IMR-90 (cell line): ENCODE measurements around the gene ADGRG6. TPM values are rescaled to one million over a fixed set of nuclear protein-coding genes. Genes with fewer than 3 reads are reported as not detected.

ENCODE experiments used
- ATAC-seq: fragments of 200-7000 bp; cut with Tn5 transposase; 2 replicates; pipeline ENCODE4 v1.9.1; 2020; ENCODE audit warnings: low read depth, mild to moderate bottlenecking, moderate library complexity
- BruUV-seq: library from RNA; stranded (reverse); fragments of 400-500 nt; replicated peaks from 2 replicates; lab custom pipeline; 2021; lab: Mats Ljungman, UMichigan
- CTCF ChIA-PET: fragments of 300-600 bp; formaldehyde crosslinking; extraction: SDS; loops from one replicate; lab custom pipeline; 2021; ENCODE audit warnings: antibody characterized with exemption; lab: Yijun Ruan, JAX
- POLR2A ChIA-PET: fragments of 300-600 bp; sonication (Branson Sonifier 250); formaldehyde crosslinking; loops from one replicate; lab custom pipeline; 2022; ENCODE audit warnings: antibody characterized with exemption; ENCODE audit not compliant: unreplicated experiment; lab: Charles Lee
- DNase-seq: peaks from one replicate; pipeline ENCODE4 v3.0.0; 2013
- H2AFZ ChIP-seq: replicated peaks from 2 replicates; pipeline ENCODE3; 2013; ENCODE audit warnings: low read length, mild to moderate bottlenecking; ENCODE audit not compliant: poor library complexity
- H2AK5ac ChIP-seq: 2 replicates; pipeline ENCODE4 v1.6.1; 2013; ENCODE audit warnings: low read depth, low read length, inconsistent platforms
- H2AK9ac ChIP-seq: replicated peaks from 2 replicates; pipeline ENCODE3; 2013; ENCODE audit warnings: mild to moderate bottlenecking, low read depth, low read length, moderate library complexity; ENCODE audit not compliant: poor library complexity
- H2BK120ac ChIP-seq: 2 replicates; pipeline ENCODE4 v1.6.1; 2013; ENCODE audit warnings: low read depth, low read length, inconsistent platforms
- H2BK15ac ChIP-seq: 3 replicates; pipeline ENCODE4 v1.6.1; 2013; ENCODE audit warnings: low read depth, low read length, inconsistent platforms
- H2BK20ac ChIP-seq: 2 replicates; pipeline ENCODE4 v1.6.1; 2013; ENCODE audit warnings: low read depth, mild to moderate bottlenecking, inconsistent platforms, low read length, moderate library complexity
- H2BK5ac ChIP-seq: 2 replicates; pipeline ENCODE4 v1.6.1; 2013; ENCODE audit warnings: mild to moderate bottlenecking, low read depth, low read length, inconsistent platforms; ENCODE audit not compliant: poor library complexity, severe bottlenecking
- H3K14ac ChIP-seq: replicated peaks from 2 replicates; pipeline ENCODE4 v1.6.1; 2013; ENCODE audit warnings: low read depth, low read length, inconsistent platforms
- H3K18ac ChIP-seq: 2 replicates; pipeline ENCODE4 v1.6.1; 2013; ENCODE audit warnings: low read depth, low read length, control low read depth
- H3K23ac ChIP-seq: 2 replicates; pipeline ENCODE4 v1.6.1; 2013; ENCODE audit warnings: low read depth, low read length, inconsistent platforms
- H3K27ac ChIP-seq: 2 replicates; pipeline ENCODE4 v1.5.1; 2013; ENCODE audit warnings: mild to moderate bottlenecking, control low read depth, low read length; ENCODE audit not compliant: insufficient read depth
- H3K27me3 ChIP-seq: 2 replicates; pipeline ENCODE4 v1.6.1; 2013; ENCODE audit warnings: low read length; ENCODE audit not compliant: control insufficient read depth, insufficient read depth
- H3K36me3 ChIP-seq: 2 replicates; pipeline ENCODE4 v1.6.1; 2013; ENCODE audit warnings: low read length, mixed read lengths; ENCODE audit not compliant: control insufficient read depth, insufficient read depth
- H3K4ac ChIP-seq: 2 replicates; pipeline ENCODE4 v1.6.1; 2013; ENCODE audit warnings: low read depth, low read length, inconsistent platforms
- H3K4me1 ChIP-seq: 2 replicates; pipeline ENCODE4 v1.6.1; 2013; ENCODE audit warnings: low read length, mixed read lengths; ENCODE audit not compliant: control insufficient read depth, insufficient read depth
- H3K4me2 ChIP-seq: 2 replicates; pipeline ENCODE4 v1.6.1; 2013; ENCODE audit warnings: low read depth, mild to moderate bottlenecking, control low read depth, low read length, moderate library complexity
- H3K4me3 ChIP-seq: 2 replicates; pipeline ENCODE4 v1.5.1; 2013; ENCODE audit warnings: low read depth, mild to moderate bottlenecking, control low read depth, low read length, moderate library complexity; ENCODE audit not compliant: insufficient read depth
- H3K56ac ChIP-seq: 2 replicates; pipeline ENCODE4 v1.6.1; 2013; ENCODE audit warnings: low read length, inconsistent platforms; ENCODE audit not compliant: insufficient read depth; ENCODE audit errors: extremely low read depth
- H3K79me1 ChIP-seq, 2 experiments: 2 replicates each; pipeline ENCODE4 v1.6.1; 2013; ENCODE audit warnings: low read length in 2 of 2, inconsistent platforms in 1 of 2, low read depth in 1 of 2
- H3K9ac ChIP-seq: 2 replicates; pipeline ENCODE4 v1.6.1; 2013; ENCODE audit warnings: low read depth, low read length, control low read depth
- H3K9me1 ChIP-seq: 2 replicates; pipeline ENCODE4 v1.6.1; 2013; ENCODE audit warnings: low read length, inconsistent platforms; ENCODE audit not compliant: insufficient read depth
- H3K9me3 ChIP-seq: 2 replicates; pipeline ENCODE4 v1.6.1; 2013; ENCODE audit warnings: low read length; ENCODE audit not compliant: control insufficient read depth, insufficient read depth
- H4K20me1 ChIP-seq: 2 replicates; pipeline ENCODE4 v1.6.1; 2013; ENCODE audit warnings: low read length, inconsistent platforms; ENCODE audit not compliant: insufficient read depth
- H4K5ac ChIP-seq: 2 replicates; pipeline ENCODE4 v1.6.1; 2013; ENCODE audit warnings: mild to moderate bottlenecking, low read depth, low read length, control low read depth
- H4K8ac ChIP-seq, 2 experiments: 2 replicates each; pipeline ENCODE4 v1.6.1; 2013; ENCODE audit warnings: low read depth in 2 of 2, low read length in 2 of 2, control low read depth in 1 of 2, inconsistent platforms in 1 of 2
- H4K91ac ChIP-seq: 2 replicates; pipeline ENCODE4 v1.6.1; 2013; ENCODE audit warnings: low read depth, low read length, inconsistent platforms; ENCODE audit not compliant: insufficient read depth
- BHLHE40 ChIP-seq: fragments of 150-350 bp; IDR thresholded peaks from 2 replicates; pipeline ENCODE4 v1.6.1; 2016; ENCODE audit warnings: mild to moderate bottlenecking, low read depth, low read length
- CHD1 ChIP-seq: IDR thresholded peaks from 2 replicates; pipeline ENCODE4 v1.6.1; 2012; ENCODE audit warnings: low read depth, low read length, improper control_type of control experiment
- CTCF ChIP-seq: conservative IDR thresholded peaks from 2 replicates; pipeline ENCODE4 v1.5.1; 2012; ENCODE audit warnings: mild to moderate bottlenecking, low read depth, low read length, improper control_type of control experiment
- ELK1 ChIP-seq: fragments of 150-350 bp; IDR thresholded peaks from 2 replicates; pipeline ENCODE4 v1.6.1; 2016; ENCODE audit warnings: low read depth, mild to moderate bottlenecking, low read length, moderate library complexity, borderline replicate concordance
- FOS ChIP-seq: fragments of 150-350 bp; IDR thresholded peaks from 2 replicates; pipeline ENCODE4 v1.6.1; 2016; ENCODE audit warnings: low read depth, low read length
- MAFK ChIP-seq: IDR thresholded peaks from 2 replicates; pipeline ENCODE4 v1.6.1; 2012; ENCODE audit warnings: low read depth, low read length, improper control_type of control experiment
- MAZ ChIP-seq: IDR thresholded peaks from 2 replicates; pipeline ENCODE4 v1.6.1; 2012; ENCODE audit warnings: low read depth, mild to moderate bottlenecking, low read length, improper control_type of control experiment, moderate library complexity, borderline replicate concordance
- MXI1 ChIP-seq: IDR thresholded peaks from 2 replicates; pipeline ENCODE4 v1.6.1; 2012; ENCODE audit warnings: low read depth, mild to moderate bottlenecking, low read length, moderate library complexity, borderline replicate concordance
- NFE2L2 ChIP-seq: fragments of 150-350 bp; IDR thresholded peaks from 2 replicates; pipeline ENCODE4 v1.6.1; 2016; ENCODE audit warnings: low read depth, mild to moderate bottlenecking, low read length
- POLR2A ChIP-seq: IDR thresholded peaks from 2 replicates; pipeline ENCODE4 v1.6.1; 2012; ENCODE audit warnings: mild to moderate bottlenecking, low read depth, low read length
- RAD21 ChIP-seq: IDR thresholded peaks from 2 replicates; pipeline ENCODE4 v1.6.1; 2012; ENCODE audit warnings: low read length, improper control_type of control experiment
- RCOR1 ChIP-seq: IDR thresholded peaks from 2 replicates; pipeline ENCODE4 v1.6.1; 2012; ENCODE audit warnings: mild to moderate bottlenecking, low read length, improper control_type of control experiment; ENCODE audit not compliant: insufficient replicate concordance
- RFX5 ChIP-seq: IDR thresholded peaks from 2 replicates; pipeline ENCODE4 v1.8.0; 2012; ENCODE audit warnings: low read depth, mild to moderate bottlenecking, low read length, moderate library complexity
- SMC3 ChIP-seq: fragments of 150-350 bp; IDR thresholded peaks from 2 replicates; pipeline ENCODE4 v1.6.1; 2016; ENCODE audit warnings: low read depth, mild to moderate bottlenecking, antibody characterized with exemption, low read length, moderate library complexity
- USF2 ChIP-seq: fragments of 150-350 bp; IDR thresholded peaks from 2 replicates; pipeline ENCODE4 v1.6.1; 2017; ENCODE audit warnings: mild to moderate bottlenecking, antibody characterized with exemption, low read length, low read depth
- WGBS, 2 experiments: methylation state at CpG; one replicate each; pipeline versions ENCODE4 v1.1.5 to v1.1.7; 2013; ENCODE audit warnings: missing lambda C conversion rate in 2 of 2; ENCODE audit not compliant: insufficient read length in 1 of 2; ENCODE audit errors: extremely low coverage in 2 of 2; 5-methylcytosine and 5-hydroxymethylcytosine counted together
- dilution Hi-C: fragments of 300-500 bp; cut with HindIII; formaldehyde crosslinking; loops from one replicate; pipeline ENCODE4 v1.14.3; 2018; ENCODE audit warnings: low sequenced_read_pairs; ENCODE audit not compliant: unreplicated experiment
- in situ Hi-C: fragments of 300-500 bp; cut with MboI; formaldehyde crosslinking; loops from 3 replicates; pipeline ENCODE4 v1.14.3; 2019; ENCODE audit warnings: low sequenced_read_pairs, inconsistent platforms, mixed read lengths
- intact Hi-C: fragments of 100-400 bp; cut with micrococcal nuclease; formaldehyde crosslinking; loops from 2 replicates; pipeline ENCODE4 v1.10.0; 2022
- polyA plus RNA-seq, 3 experiments: library from polyadenylated mRNA; depleted of rRNA; stranded (reverse); fragments of >200 nt; gene quantifications; 2 replicates each; pipeline ENCODE4 v1.2.3, GENCODE V29; 2012; ENCODE audit warnings: low replicate concordance in 1 of 3
- total RNA-seq: library from RNA; depleted of rRNA; stranded (reverse); fragments of >200 nt; gene quantifications from 2 replicates; pipeline ENCODE4 v1.2.3, GENCODE V29; 2012

Gene ADGRG6
- total and polyA plus RNA-seq, 2 of the 4 experiments (the other 2 are of a cell fraction) = 10.0 to 20.3 TPM

GRCh38 chr6:142376115-142376514 is 74.3 kb downstream of the ADGRG6 start:
- POLR2A ChIA-PET = no interaction called here
- Histone ChIP-seq H3K4me2 (no peak overlapping the region), H3K56ac (no peak overlapping the region), H4K91ac (no peak overlapping the region), H2BK20ac (peak overlapping the region; percentile 36; the same call in 1 of the 2 replicates), H4K5ac (no peak overlapping the region), H4K8ac (no peak overlapping the region), H3K14ac (no peak overlapping the region), H3K4me3 (no peak overlapping the region), H3K4me1 (peaks cover 17% of the 10 kb centered on the region), H2AK9ac (no peak overlapping the region), H2AK5ac (no peak overlapping the region), H3K27me3 (no peaks in the 10 kb centered on the region), H3K36me3 (no peaks in the 10 kb centered on the region), H2AFZ (no peak overlapping the region), H2BK120ac (peak overlapping the region; percentile 76; the same call in 1 of the 2 replicates), H3K9me1 (peaks cover 12% of the 10 kb centered on the region), H2BK5ac (peak overlapping the region; percentile 69), H3K79me1 (peaks cover 11 to 27% of the 10 kb centered on the region in 2 experiments), H3K4ac (peak overlapping the region; percentile 46; the same call in 1 of the 2 replicates), H2BK15ac (no peak overlapping the region; the same call in 2 of the 3 replicates), H3K23ac (no peak overlapping the region), H3K27ac (no peak overlapping the region), H3K9ac (no peak overlapping the region), H3K18ac (no peak overlapping the region), H3K9me3 (no peaks in the 10 kb centered on the region), H4K20me1 (no peaks in the 10 kb centered on the region)
- BruUV-seq = no TSS peak
- dilution Hi-C loops (no loop called here), intact Hi-C loops (no loop called here), in situ Hi-C loops (no loop called here)
- WGBS, 2 experiments = no CpG with 5 or more reads among the region's 2 CpGs
- DNase-seq (no peak), ATAC-seq (no peak)
- TF ChIP-seq USF2 (no peak), MAZ (no peak), MXI1 (no peak), FOS (no peak), BHLHE40 (no peak), CHD1 (no peak), POLR2A (no peak), CTCF (no peak), SMC3 (no peak), RCOR1 (no peak), MAFK (no peak), RFX5 (no peak), NFE2L2 (no peak), ELK1 (no peak), RAD21 (no peak)
- CTCF ChIA-PET = interaction anchor here (1.4 kb wide), 1 partner anchor 14 kb away, joined by 3 read pairs; no protein-coding TSS in a partner anchor
